Thoracic aorta (tissue), 2 donors: Measurements from ENCODE around the gene SPRR2E. TPM values are rescaled to one million over a fixed set of nuclear protein-coding genes. Genes with fewer than 3 reads are reported as not detected.
"Not testable (repeated sequence)": the region's sequence is repeated elsewhere in the genome, so short reads cannot be mapped to it uniquely, and the experiment has no call there.

ENCODE experiments used
- ATAC-seq: fragments of 150-250 bp; one replicate; pipeline ENCODE4 v1.8.0; 2017; ENCODE audit warnings: low read depth; ENCODE audit not compliant: insufficient number of reproducible peaks, low FRiP score
- DNase-seq: peaks from one replicate; pipeline ENCODE4 v3.0.0-alpha.2; 2020; ENCODE audit warnings: low spot score
- H3K27ac ChIP-seq, 2 donors: fragments of 200-600 bp; sonication (generic); 1 replicate in 1 of 2; 2 replicates in 1 of 2; pipeline ENCODE4 v1.5.1; 2016; ENCODE audit warnings: mild to moderate bottlenecking in 2 of 2, moderate library complexity in 2 of 2
- H3K27me3 ChIP-seq: fragments of 200-600 bp; sonication (generic); replicated peaks from 2 replicates; pipeline ENCODE4 v1.6.0; 2016; ENCODE audit warnings: mild to moderate bottlenecking; ENCODE audit not compliant: insufficient read depth
- H3K36me3 ChIP-seq: fragments of 200-600 bp; sonication (generic); one replicate; pipeline ENCODE4 v1.5.1; 2016
- H3K4me1 ChIP-seq, 2 donors: fragments of 200-600 bp; sonication (generic); 1 replicate in 1 of 2; 2 replicates in 1 of 2; pipeline versions ENCODE4 v1.5.1 to v1.6.0; 2016; ENCODE audit warnings: low read depth in 2 of 2, mild to moderate bottlenecking in 1 of 2; ENCODE audit not compliant: control insufficient read depth in 1 of 2
- H3K4me3 ChIP-seq: fragments of 200-600 bp; sonication (generic); 2 replicates; pipeline ENCODE4 v1.5.1; 2016; ENCODE audit warnings: mild to moderate bottlenecking
- H3K9me3 ChIP-seq: fragments of 200-600 bp; sonication (generic); 2 replicates; pipeline ENCODE4 v1.5.1; 2016
- CTCF ChIP-seq: fragments of 200-600 bp; sonication (generic); IDR thresholded peaks from one replicate; pipeline ENCODE4 v1.5.1; 2019; ENCODE audit warnings: antibody characterized with exemption
- total RNA-seq, 2 donors: library from RNA; depleted of rRNA; stranded (reverse); fragments of >200 nt; gene quantifications; one replicate each; pipeline versions ENCODE4 v1.1.0 to v1.2.3, GENCODE V29; 2016

The SPRR2E gene
- total RNA-seq, 2 donors from 2014 or later, result not detected

- no peak for ATAC-seq
- Histone ChIP-seq H3K27me3 (no peaks in the 10 kb centered on the region), H3K27ac (no peak overlapping the region), H3K4me3 (no peak overlapping the region), H3K36me3 (no peaks in the 10 kb centered on the region), H3K4me1 (no peaks in the 10 kb centered on the region), H3K9me3 (no peaks in the 10 kb centered on the region)
- no peak for TF ChIP-seq CTCF
- no peak for DNase-seq
Measured at GRCh38 chr1:153127296-153127695, 33.0 kb upstream of the SPRR2E start.

- no peaks in the 10 kb centered on the region for H3K4me1 ChIP-seq
- no peak for TF ChIP-seq CTCF
- no peaks in the 10 kb centered on the region for H3K9me3 ChIP-seq
- H3K27me3 ChIP-seq, result no peaks in the 10 kb centered on the region
- ATAC-seq (no peak), DNase-seq (no peak)
- H3K36me3 ChIP-seq, result no peaks in the 10 kb centered on the region
- no peak overlapping the region for H3K4me3 ChIP-seq
- H3K27ac ChIP-seq, result no peak overlapping the region
Measured at GRCh38 chr1:153125536-153125935, 31.2 kb upstream of the SPRR2E start.

- not testable (repeated sequence) for DNase-seq, H3K36me3 ChIP-seq, H3K27ac ChIP-seq, ATAC-seq, H3K9me3 ChIP-seq, H3K4me1 ChIP-seq, H3K4me3 ChIP-seq, H3K27me3 ChIP-seq
Measured at GRCh38 chr1:153123793-153124192, 29.5 kb upstream of the SPRR2E start.

- no peak overlapping the region for H3K4me3 ChIP-seq
- ATAC-seq (no peak), DNase-seq (no peak)
- H3K27ac ChIP-seq, result no peak overlapping the region
- no peaks in the 10 kb centered on the region for H3K4me1 ChIP-seq
- H3K27me3 ChIP-seq, result no peaks in the 10 kb centered on the region
- TF ChIP-seq CTCF, result no peak
- H3K9me3 ChIP-seq, result no peaks in the 10 kb centered on the region
- no peaks in the 10 kb centered on the region for H3K36me3 ChIP-seq
Measured at GRCh38 chr1:153122831-153123421, 28.6 kb upstream of the SPRR2E start.

GRCh38 chr1:153120945-153121344, 26.6 kb upstream of the SPRR2E start:
- Histone ChIP-seq H3K27me3 (no peaks in the 10 kb centered on the region), H3K36me3 (no peaks in the 10 kb centered on the region), H3K9me3 (no peaks in the 10 kb centered on the region), H3K4me3 (no peak overlapping the region), H3K4me1 (no peaks in the 10 kb centered on the region), H3K27ac (no peak overlapping the region)
- DNase-seq (no peak), ATAC-seq (no peak)
- TF ChIP-seq CTCF, result no peak

GRCh38 chr1:153119491-153119971, 25.2 kb upstream of the SPRR2E start:
- ATAC-seq (no peak), DNase-seq (no peak)
- H3K9me3 ChIP-seq, result no peaks in the 10 kb centered on the region
- no peaks in the 10 kb centered on the region for H3K4me1 ChIP-seq
- H3K4me3 ChIP-seq, result no peak overlapping the region
- no peak overlapping the region for H3K27ac ChIP-seq
- no peak for TF ChIP-seq CTCF
- H3K27me3 ChIP-seq, result no peaks in the 10 kb centered on the region
- H3K36me3 ChIP-seq, result no peaks in the 10 kb centered on the region

GRCh38 chr1:153115264-153115663, 20.9 kb upstream of the SPRR2E start:
- not testable (repeated sequence) for H3K4me1 ChIP-seq, H3K27ac ChIP-seq

More at GRCh38 chr1:153115264-153115663, 20.9 kb upstream of the SPRR2E start:
- not testable (repeated sequence) for ATAC-seq, H3K9me3 ChIP-seq, H3K4me3 ChIP-seq, H3K27me3 ChIP-seq, DNase-seq, H3K36me3 ChIP-seq
